Embryonic facial prominence (tissue), 1 donor: ENCODE results near the gene B3GNT8.
A peak's percentile ranks its signal among the peaks of the same experiment; 100 is the strongest.
"Not testable (repeated sequence)": the region's sequence is repeated elsewhere in the genome, so short reads cannot be mapped to it uniquely, and the experiment has no call there.

Source experiments
- DNase-seq: peaks from one replicate; pipeline ENCODE4 v3.0.0-alpha.2; 2016; ENCODE audit errors: extremely low spot score

The B3GNT8 gene

DNA sequence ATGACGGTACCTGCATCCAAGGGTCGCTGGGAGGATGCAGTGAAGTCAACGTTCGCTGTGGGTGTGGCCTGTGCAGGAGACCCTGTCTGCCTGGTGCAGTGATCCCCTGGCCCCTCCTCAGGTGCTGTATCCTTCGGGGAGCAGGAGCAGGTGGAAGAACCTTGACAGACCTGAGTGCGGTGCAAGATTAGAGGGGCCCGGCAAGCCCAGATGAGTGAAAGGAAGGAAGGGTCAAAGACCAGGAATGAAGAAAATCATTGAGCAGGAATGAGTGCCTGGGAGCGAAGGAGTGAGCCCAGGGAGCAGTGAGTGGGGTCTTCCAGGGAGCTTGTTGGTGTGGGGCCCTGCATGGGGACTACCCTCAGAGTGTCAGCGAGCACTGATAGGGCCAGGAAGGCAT is 12.7 kb downstream of the B3GNT8 start:
- no peak for DNase-seq

DNA sequence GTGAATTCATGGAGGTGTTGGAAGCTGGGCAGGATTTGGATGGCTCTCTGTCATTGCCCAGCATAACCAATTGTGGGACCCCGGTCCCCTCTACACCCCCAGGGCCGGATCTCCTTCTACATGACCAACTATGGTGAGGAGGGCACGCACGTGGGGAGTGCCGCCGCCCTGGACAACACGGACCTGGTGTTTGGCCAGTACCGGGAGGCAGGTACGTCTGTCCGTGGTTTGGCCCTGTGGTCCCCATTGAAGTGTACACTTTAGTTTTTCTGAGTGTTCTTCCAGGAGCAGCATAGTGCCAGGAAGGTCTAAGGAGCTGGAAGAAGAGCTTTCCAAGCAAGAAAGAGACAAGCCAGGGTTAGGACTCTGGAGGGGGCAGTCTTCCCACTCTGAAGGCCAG is 13.2 kb downstream of the B3GNT8 start:
- DNase-seq, result no peak

DNA sequence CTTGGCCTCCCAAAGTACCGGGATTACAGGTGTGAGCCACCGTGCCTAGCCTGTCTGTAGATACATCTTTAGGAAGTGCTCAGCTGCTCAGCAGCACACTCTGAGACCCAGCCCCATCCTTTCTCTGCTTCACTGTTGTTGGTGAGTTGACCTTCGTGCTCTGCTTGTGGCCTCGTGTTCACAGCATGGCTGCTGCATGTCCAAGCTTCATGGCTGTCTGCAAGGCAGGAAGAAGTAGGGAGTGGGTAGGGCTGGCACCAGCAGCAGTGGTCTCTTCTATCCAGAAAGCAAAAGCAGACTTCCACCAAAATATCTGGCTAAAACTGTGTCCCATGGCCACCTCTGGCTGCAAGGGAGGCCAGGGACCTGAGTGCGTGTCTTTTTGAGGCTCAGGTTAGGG is 14.2 kb downstream of the B3GNT8 start:
- DNase-seq, result no peak

DNA sequence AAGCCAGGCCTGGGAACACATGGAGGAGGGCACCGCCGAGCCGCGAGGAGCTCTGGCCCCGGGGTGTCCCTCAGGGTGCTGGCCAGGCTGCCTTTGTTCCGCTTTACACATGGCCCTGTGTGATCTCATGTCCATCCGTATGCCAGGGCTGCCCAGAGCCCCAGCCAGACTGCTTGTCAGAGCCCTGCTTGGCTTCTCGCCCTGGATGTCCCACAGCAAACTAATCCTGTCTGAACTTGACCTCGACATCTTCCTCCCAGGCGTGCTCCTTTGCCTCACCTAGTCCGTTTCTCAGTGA is 15.3 kb downstream of the B3GNT8 start:
- no peak for DNase-seq

DNA sequence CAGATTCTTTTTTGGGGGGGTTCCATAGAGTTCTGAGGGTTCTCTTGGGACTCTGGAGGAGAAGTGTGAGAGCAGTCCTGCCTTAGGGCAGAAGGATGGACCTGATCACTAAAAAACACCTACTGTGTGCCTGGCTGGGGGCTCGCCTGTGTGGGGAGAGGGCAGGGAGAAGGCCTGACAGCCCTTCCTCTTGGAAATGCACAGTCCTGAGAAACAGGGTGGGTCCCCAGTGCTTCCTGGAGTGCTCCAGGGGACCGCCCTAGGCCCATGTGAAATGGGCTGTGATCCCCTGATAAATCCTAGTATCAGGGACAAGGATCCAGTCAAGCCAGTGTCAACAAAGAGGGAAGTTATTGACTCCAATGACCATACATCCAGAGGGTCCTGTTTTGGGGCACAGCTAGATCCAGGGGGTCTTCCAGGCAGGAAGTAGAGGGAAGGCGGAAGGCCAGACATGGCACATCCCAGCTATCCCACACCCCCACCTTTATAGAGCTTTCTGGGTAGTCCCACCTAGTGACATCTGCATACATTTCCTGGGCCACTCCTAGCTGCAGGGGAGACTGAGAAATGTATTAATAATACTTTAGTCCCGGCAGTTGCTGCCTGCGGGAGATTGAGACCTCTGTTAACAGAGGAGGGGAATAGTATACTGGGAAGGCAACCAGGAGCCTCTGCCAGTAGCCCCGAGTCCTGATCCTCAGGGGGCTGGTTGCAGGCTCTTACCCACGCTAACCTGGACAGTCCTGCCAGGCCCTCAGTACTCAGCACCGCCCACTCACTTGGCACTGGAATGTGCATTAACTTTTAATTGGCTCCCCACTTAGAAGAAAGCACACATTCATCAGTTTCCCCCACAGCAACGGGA is 15.8 kb downstream of the B3GNT8 start:
- DNase-seq, result no peak

DNA sequence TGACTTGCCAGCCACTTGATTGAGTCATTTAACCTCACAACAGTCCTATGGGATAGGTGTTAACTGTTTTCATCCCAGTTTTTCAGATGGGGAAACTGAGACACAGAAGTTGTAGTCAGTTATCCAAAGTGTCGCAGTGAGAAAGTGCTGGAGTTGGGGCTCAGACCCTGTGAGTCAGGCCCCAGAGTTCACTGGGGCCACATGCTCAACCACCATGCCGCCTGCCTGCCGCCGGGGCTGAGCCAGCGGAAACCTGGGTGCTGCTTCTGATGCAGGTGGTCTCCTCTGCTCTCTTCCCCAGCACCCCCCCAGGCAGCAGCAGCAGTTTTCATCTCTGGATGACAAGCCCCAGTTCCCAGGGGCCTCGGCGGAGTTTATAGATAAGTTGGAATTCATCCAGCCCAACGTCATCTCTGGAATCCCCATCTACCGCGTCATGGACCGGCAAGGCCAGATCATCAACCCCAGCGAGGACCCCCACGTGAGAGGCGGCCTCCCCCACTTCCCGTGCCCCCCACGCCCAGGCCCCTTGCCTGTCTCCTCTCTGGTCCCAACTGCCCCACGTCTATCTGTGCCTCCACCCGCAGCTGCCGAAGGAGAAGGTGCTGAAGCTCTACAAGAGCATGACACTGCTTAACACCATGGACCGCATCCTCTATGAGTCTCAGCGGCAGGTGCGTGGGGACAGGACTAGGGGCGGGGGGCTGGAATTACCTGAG is 16.7 kb downstream of the B3GNT8 start:
- no peak for DNase-seq

DNA sequence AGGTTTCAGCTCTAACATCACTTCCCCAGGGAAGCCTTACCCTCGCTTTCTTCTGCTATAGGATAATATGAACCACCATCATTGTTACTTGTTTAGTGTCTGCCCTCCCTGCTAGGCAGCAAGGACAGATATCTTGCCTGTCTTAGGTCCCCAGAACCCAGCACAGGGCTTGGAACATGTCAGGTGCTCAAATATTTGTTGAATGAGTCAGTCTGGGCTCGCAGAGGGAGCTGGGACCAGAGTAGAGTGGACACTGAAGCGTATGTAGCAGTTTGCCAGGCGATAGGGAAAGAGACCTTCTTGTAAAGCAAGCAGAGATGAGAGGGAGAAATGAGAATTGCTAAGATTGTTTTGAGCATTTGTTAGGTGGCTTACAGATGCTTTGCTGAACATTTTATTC is 17.9 kb downstream of the B3GNT8 start:
- DNase-seq, result no peak

DNA sequence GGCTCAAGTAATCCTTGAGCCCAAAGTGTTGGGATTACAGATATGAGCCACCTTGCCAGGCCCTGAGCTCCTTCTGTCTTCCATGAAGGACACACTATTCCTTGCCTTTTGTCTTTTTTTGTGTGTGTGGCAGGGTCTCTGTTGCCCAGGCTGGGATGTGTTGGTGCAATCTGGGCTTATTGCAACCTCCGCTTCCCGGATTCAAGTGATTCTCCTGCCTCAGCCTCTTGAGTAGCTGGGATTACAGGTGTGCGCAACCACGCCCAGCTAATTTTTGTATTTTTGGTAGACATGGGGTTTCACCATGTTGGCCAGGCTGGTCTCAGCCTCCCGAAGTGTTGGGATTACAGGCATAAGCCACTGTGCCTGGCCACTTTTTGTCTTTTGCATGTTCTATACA is 18.3 kb downstream of the B3GNT8 start:
- DNase-seq, result not testable (repeated sequence)

DNA sequence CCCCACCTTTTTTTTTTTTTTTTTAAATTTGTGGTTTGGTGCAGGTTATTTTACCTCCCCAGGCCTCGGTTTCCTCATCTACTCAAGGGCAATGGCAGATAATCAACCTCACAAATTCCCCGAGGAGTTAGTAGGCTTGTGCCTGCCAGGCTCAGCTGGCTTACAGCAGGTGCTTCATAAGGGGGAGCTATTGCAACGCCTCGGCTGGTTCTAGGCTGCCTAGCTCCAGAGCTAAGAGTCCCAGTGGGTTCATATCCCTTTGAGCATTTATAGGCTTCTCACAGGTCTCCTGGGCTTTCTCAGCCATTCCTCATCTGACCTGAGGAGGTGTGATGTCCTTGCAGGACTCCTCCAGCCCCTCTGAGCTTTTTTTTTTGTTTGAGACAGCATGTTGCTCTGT is 18.9 kb downstream of the B3GNT8 start:
- no peak for DNase-seq

DNA sequence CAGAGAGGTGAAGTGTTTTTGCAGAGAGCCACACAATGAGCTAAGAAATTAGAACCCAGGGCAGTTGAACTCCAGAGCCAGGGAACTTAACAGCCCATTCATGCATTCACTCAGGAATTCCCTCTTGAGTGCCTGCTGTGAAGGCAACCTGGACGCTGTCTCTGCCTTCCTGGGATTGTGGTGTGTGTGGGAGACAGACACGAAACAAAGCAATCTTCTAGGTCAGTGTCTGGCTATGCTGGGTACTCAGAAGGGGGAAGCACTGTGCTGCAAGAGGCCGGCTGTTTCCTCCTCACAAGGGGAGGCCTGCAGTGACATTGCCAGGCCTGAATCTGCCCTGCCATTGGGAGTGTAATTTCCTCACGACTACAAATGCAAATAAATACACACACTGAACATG is 19.9 kb downstream of the B3GNT8 start:
- no peak for DNase-seq

DNA sequence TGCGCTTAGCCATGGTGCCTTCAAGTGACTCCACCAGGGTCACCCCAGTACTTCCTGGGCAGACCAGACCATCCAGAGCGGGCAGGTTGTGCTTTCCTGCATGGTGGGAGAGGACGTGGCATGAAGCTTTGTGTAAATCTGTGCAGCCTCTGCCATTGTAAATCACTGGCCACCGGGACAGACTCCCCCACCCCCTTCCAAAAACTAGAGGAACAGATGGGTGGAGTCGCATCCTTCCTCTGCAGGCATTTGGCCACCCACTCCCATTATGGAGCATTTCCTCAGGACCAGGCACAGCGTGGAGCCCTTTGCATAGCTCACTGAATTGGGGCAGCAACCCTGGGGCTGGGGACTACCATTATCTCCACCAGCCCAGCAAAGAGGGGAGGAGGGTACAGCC is 21.4 kb downstream of the B3GNT8 start:
- no peak for DNase-seq

DNA sequence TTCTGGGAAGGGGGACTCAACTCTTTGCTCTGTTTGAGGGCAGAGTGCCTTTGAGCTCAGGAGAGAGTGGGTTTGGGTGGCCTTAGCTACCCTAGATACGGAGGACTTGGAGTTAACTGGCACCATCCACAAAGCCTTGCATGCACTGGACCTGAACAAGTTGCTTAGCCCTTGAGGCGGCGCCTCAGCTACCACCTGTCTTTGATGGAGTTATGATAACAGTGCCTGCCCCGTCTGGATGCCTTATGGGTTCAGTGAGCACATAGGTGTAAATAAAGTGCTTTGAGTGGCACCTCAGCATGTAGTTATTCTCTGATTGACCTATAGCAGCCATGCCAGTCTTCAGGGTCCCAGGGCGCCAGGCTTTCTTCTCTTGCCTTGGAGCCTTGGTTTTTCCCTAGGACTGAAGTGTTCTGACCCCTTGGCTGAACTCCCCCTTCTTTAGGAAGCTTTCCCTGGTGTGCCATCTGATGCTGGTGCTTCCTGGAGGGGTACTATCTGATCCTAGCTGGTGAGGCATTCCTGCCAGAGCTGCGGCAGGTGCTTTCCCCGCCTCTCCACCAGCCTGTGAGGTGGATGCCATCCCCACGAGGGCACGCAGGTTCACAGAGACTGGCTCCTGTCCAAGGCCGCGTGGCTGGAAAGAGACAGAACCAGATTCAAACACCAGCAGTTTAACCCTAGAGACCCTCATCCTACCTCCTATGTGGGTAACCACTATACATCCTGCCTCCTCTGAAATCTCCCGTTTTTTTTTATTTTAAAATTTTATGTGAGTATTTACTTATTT is 23.8 kb downstream of the B3GNT8 start:
- no peak for DNase-seq

DNA sequence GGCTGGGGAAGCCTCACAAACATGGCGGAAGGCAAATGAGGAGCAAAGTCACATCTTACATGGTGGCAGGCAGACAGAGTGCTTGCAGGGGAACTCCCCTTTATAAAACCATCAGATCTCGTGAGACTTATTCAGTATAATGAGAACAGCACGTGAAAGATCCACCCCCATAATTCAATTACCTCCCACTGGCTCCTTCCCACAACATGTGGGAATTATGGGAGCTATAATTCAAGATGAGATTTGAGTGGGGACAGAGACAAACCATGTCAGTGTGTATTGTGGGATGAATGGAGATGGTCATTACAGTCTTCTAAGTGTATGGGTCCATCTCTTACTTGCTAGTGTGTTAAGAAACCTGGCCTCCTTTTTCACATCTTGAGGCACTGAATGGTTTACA is 25.2 kb downstream of the B3GNT8 start:
- DNase-seq, result no peak

DNA sequence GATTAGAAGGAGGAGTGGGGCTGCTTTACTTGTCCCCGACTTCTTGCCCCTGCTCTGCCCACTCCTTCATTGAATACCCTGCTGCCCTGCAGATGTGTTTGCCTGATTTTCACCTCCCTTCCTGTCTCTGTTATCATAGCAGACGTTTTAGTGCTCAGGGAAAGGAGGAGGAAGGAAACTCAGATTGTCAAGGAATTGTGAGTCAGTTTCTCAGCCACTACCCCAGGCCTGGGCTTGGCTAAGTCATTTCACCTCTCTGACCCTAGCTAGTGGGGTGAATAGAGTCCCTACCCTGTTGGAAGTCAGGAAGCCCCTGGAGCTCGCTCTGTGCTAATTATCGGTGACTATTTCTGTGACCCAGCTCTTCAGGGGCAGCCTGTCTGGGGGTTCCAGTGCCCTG is 25.7 kb downstream of the B3GNT8 start:
- no peak for DNase-seq

DNA sequence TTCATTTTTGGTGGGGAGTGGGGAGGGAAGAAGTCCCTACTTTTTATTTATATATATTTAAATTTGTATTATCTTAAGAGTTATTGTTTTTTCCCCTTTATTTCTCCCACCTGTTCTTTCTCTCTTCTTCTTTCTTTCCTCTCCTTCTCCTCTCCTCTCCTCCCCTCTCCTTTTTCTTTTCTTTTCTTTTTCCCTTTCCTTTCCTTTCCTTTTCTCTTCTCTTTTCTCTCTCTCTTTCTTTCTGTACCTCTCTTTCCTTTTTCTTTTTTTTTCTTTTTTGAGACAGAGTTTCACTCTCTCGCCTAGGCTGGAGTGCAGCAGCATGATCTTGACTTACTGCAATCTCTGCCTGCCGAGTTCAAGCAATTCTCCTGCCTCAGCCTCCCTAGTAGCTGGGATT is 27.6 kb downstream of the B3GNT8 start:
- no peak for DNase-seq

DNA sequence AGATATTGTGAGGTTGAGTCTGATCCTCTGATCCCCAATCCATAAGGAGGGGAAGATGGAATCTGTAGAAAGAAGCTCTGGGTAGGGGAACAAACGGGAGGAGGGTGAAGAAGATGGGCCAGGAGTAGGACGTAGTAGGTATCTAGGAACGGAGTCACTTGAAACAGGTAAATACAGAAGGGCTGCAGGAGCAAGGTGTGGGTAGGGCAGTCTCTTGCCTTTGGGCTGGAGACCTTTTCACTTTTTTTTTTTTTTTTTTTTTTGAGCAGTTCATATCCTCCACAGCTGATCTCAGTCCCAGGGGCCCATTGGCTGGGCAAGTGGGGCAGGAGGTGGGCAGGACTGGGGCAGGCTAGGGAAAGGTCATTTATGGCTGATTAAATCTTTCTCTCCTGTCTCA is 28.1 kb downstream of the B3GNT8 start:
- DNase-seq, result no peak

DNA sequence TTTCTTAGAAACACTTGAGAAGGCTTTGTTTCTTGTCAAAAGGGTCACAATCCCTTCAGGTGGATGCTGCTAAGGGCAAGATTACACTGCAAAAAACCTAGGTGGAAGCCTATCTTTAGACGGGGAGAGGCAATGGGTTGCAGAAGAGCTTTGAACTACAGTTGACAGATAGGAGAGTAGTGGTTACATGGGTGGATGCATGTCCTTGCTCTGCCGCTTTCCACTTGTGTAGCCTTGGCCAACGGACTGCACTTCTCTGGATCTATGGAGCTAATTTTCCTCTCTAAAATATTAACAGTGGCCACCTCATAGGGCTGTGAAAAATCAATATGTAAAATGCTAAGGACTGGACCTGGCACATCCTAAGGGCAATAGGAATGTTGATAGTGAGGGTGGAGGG is 28.6 kb downstream of the B3GNT8 start:
- no peak for DNase-seq

DNA sequence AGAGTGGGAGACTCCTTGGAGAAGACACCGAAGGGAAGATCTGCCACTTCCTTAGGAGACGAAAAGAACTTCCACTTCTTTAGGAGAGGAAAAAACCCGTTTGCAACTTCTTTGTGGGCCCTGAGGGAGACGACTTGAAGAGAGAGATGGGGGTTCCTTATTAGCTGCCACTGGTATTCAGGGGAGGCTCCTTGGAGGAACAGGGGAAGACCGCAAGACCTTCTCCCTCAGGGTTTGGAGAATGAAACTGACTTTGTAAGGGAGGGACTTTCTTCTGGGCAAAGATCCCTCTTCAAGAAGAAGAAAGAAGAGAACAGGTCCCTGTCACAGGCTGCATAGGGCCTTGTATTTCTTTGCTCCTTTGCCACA is 29.1 kb downstream of the B3GNT8 start:
- no peak for DNase-seq

DNA sequence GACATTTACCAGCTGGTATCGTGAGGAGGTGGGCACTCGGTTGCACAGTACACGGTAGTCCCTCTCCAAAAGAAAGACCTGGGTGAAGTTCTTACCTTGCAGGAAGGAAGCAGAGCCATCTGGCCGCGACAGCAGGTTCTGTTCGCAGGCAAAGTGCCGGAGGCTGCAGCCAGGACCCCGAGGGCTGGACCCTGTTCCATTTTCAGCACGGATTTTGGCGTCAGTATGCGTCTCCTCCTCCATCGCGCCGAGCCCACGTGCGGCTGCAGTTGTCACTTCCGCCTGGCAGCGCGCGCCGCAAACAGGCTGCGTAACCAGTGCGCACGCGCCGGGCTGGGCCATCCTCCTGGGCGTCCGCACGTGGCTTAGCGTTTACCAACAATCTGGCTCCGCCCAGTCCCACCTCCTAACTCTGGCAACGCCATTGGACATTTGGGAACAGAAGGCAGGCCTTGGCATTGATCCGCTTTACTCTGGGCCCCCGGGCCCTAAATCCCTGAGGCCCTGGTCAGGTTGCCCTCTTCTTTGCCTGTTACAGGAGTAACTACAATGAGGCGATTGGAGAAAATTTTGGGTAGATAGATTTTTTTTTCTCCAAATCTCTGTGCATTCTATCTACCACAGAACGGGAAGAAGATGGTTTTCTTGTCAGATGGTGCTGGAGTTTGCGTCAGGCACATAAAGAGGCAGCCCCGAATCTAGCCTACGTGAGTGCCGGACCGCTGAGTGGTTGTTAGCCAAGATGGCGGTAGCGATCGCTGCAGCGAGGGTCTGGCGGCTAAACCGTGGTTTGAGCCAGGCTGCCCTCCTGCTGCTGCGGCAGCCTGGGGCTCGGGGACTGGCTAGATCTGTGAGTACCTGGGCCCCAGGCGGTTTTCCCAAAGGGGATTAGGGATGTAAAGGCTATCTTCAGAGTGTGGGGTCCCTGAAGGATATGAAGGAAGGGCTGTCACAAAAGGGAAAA is 29.8 kb downstream of the B3GNT8 start, which contains the start of the genes BCKDHA and EXOSC5:
BCKDHA (plus strand) TSS at position 733 of the 964 bp plus-strand sequence; CDS start at position 743, 10 bp downstream.
EXOSC5 (minus strand) TSS at position 274 of the 964 bp plus-strand sequence; CDS start at position 243, 31 bp downstream.
- DNase-seq, result peak; percentile 99

DNA sequence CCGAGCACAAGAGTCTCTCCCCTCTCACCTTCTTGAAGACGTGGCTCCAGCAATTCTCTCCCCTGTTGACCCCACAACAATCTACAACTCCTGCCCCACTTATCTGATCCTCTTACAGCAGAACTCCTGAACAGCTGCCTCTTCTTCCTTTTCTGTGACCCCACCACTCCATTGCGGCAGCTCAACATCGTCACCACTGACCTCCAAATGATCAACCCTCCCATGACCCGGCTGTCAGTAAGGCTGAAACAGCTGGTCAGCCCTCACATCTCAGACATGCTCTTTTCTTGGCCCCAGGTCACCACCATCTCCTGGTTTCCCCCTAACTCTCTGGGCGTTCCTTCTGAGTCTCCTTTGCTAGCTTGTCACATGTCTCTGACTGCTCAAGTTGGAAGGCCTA is 31.8 kb downstream of the B3GNT8 start:
- no peak for DNase-seq

DNA sequence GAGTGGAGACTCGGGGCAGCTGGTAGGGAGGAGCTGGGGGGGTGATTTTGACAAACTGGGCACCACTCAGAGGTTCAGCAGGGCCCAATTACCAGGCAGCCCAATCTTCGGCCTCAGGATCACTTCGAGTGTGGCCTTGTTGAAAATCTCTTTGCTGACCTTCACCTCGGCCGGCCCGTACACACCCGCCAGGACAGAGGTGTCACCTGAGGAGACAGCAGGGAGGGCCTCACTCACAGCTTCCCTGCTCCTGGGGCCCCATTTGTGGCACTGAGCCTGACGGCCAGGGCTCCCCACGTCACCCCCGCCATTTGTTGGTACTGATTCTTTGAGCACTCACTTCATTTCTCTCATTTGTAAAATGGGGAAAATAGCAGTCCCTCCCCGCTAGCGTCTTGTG is 34.4 kb downstream of the B3GNT8 start:
- no peak for DNase-seq
